Common myeloid progenitor, CD34-positive (primary cell): ENCODE measurements around the gene ELP5.

Experiments used
- CTCF ChIA-PET: fragments of 350-600 bp; sonication (Branson Sonifier 250); formaldehyde crosslinking; loops from one replicate; lab custom pipeline; 2021; ENCODE audit warnings: antibody characterized with exemption; lab: Charles Lee
- POLR2A ChIA-PET: fragments of 350-600 bp; sonication (Branson Sonifier 250); formaldehyde crosslinking; loops from one replicate; lab custom pipeline; 2021; ENCODE audit warnings: antibody characterized with exemption; lab: Charles Lee
- DNase-seq, 3 donors: peaks; one replicate each; pipeline versions ENCODE4 v3.0.0 to v3.0.0-alpha.2; 2013
- H3K27ac ChIP-seq, 2 experiments: 1 replicate in 1 of 2; 2 replicates in 1 of 2; pipeline ENCODE4 v1.7.0; 2013; ENCODE audit warnings: inconsistent platforms in 2 of 2, low read length in 2 of 2, mild to moderate bottlenecking in 2 of 2, low read depth in 1 of 2, moderate library complexity in 1 of 2; ENCODE audit not compliant: severe bottlenecking in 2 of 2, insufficient read depth in 1 of 2, poor library complexity in 1 of 2
- H3K27me3 ChIP-seq, 5 experiments: replicated peaks in 2 of 5; 1 replicate in 3 of 5; 2 replicates in 2 of 5; pipeline versions ENCODE4 v1.6.1 to v1.7.0; 2013; ENCODE audit warnings: low read length in 4 of 5, mild to moderate bottlenecking in 2 of 5, moderate library complexity in 2 of 5, inconsistent platforms in 1 of 5; ENCODE audit not compliant: insufficient read depth in 5 of 5, control insufficient read depth in 4 of 5
- H3K36me3 ChIP-seq, 4 experiments: 1 replicate in 2 of 4; 2 replicates in 2 of 4; pipeline versions ENCODE4 v1.6.1 to v1.7.0; 2013; ENCODE audit warnings: low read length in 3 of 4, control low read depth in 1 of 4, mild to moderate bottlenecking in 1 of 4; ENCODE audit not compliant: control insufficient read depth in 4 of 4, insufficient read depth in 4 of 4
- H3K4me1 ChIP-seq, 4 experiments: 1 replicate in 3 of 4; 2 replicates in 1 of 4; pipeline versions ENCODE4 v1.6.1 to v1.7.1; 2013; ENCODE audit warnings: low read length in 3 of 4, mild to moderate bottlenecking in 3 of 4, control low read depth in 1 of 4, inconsistent platforms in 1 of 4, moderate library complexity in 1 of 4; ENCODE audit not compliant: control insufficient read depth in 4 of 4, insufficient read depth in 4 of 4; ENCODE audit errors: control extremely low read depth in 1 of 4
- H3K4me3 ChIP-seq, 7 experiments: 1 replicate in 4 of 7; 2 replicates in 3 of 7; pipeline versions ENCODE4 v1.5.1 to v1.7.0; 2013; ENCODE audit warnings: mild to moderate bottlenecking in 7 of 7, low read length in 6 of 7, moderate library complexity in 6 of 7, inconsistent platforms in 2 of 7, low read depth in 2 of 7, control low read depth in 1 of 7; ENCODE audit not compliant: insufficient read depth in 4 of 7, control insufficient read depth in 1 of 7; ENCODE audit errors: extremely low read depth in 1 of 7
- H3K9me3 ChIP-seq, 5 experiments: 1 replicate in 4 of 5; 2 replicates in 1 of 5; pipeline versions ENCODE4 v1.6.1 to v1.7.1; 2013; ENCODE audit warnings: low read length in 4 of 5, mild to moderate bottlenecking in 2 of 5, inconsistent platforms in 1 of 5, low read depth in 1 of 5, moderate library complexity in 1 of 5; ENCODE audit not compliant: control insufficient read depth in 4 of 5, insufficient read depth in 2 of 5; ENCODE audit errors: control extremely low read depth in 1 of 5
- WGBS: methylation state at CpG from one replicate; pipeline ENCODE4 v1.1.5; 2013; ENCODE audit not compliant: insufficient coverage; 5-methylcytosine and 5-hydroxymethylcytosine counted together

ELP5 gene

DNA sequence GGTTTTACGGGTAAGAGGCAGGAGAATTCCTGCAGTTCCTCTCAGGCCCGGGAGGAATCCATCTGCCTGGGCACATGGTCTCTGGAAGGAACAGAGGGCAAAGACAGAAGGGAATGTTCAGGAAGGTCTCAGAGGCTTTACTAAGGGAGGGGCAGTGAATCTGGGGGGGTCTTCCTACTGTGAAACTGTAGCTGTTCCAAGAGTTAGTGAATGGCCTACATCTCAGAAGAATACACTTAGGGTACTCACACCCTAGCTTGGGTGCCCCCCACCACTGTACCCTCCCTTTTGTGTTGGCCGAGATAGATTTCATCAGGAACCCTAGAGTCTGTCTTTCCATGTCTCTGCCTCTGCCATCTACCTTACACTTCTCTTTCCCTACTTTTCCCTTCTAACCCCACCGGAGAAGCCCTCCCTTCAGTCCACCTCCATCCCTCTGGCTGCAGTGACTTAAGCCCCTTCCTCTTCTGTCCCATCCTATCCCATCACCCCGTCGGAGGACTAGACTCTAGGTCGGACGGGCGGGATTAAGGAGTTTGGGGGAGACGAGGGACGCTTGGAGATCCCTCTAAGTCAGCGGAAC lies 32.7 kb upstream of the ELP5 start:
- H3K36me3 ChIP-seq: peaks cover 4 to 34% (median 28%) of the 10 kb centered on the region in 4 experiments
- CTCF ChIA-PET: interaction anchor here (0.8 to 5.3 kb wide), 11 partner anchors 11 to 174 kb away, joined by 3 to 75 read pairs (median 4); partner anchors contain the start of genes ACAP1, DVL2 and GABARAP
- POLR2A ChIA-PET: interaction anchor here (1.0 to 2.9 kb wide), 3 partner anchors 15 to 23 kb away, joined by 4 to 21 read pairs (median 11); partner anchors contain the start of genes DVL2, GABARAP and PHF23
- WGBS: 16% methylated on average over 12 of the region's 12 CpGs
- peaks cover 5 to 65% (median 59%) of the 10 kb centered on the region in 4 experiments for H3K4me1 ChIP-seq
- peak overlapping the region in 1 of 2 experiments; percentile 76 for H3K27ac ChIP-seq
- DNase-seq: no peak
- no peaks in the 10 kb centered on the region for H3K9me3 ChIP-seq
- no peaks in the 10 kb centered on the region for H3K27me3 ChIP-seq
- peak overlapping the region; percentile 79 to 94 (median 87) for H3K4me3 ChIP-seq

- H3K27me3 ChIP-seq: no peaks in the 10 kb centered on the region
- peaks cover 5 to 58% (median 56%) of the 10 kb centered on the region in 4 experiments for H3K4me1 ChIP-seq
- POLR2A ChIA-PET: interaction anchor here (0.6 to 2.9 kb wide), 5 partner anchors 14 to 791 kb away, joined by 3 to 21 read pairs (median 5); partner anchors contain the start of genes DVL2, GABARAP and PHF23
- 0% methylated on average over 53 of the region's 63 CpGs for WGBS
- H3K9me3 ChIP-seq: no peaks in the 10 kb centered on the region
- peak within 1 kb of the TSS; percentile 79 to 94 (median 87) for H3K4me3 ChIP-seq
- peak within 1 kb of the TSS; percentile 58 to 76 for H3K27ac ChIP-seq
- H3K36me3 ChIP-seq: peaks cover 4 to 39% (median 34%) of the 10 kb centered on the region in 4 experiments
- CTCF ChIA-PET: interaction anchor here (0.8 to 5.3 kb wide), 22 partner anchors 12 to 175 kb away, joined by 3 to 75 read pairs (median 4); partner anchors contain the start of genes ACAP1, DVL2, GABARAP and PHF23
- DNase-seq: peak; percentile 79 to 87 (median 81)
Observed at GRCh38 chr17:7219812-7220592, 32.0 kb upstream of the ELP5 start, which contains the start of the genes ACADVL and DLG4. Gene ACADVL (plus strand): TSS chr17:7219938. CDS start chr17:7219985, 47 bp downstream. Gene DLG4 (minus strand): TSS chr17:7219836.

GRCh38 chr17:7220593-7221277 lies 31.3 kb upstream of the ELP5 start:
- Histone ChIP-seq H3K36me3 (peaks cover 4 to 47% (median 41%) of the 10 kb centered on the region in 4 experiments), H3K4me3 (peak overlapping the region; percentile 79 to 94 (median 87)), H3K27ac (peak overlapping the region; percentile 58 to 76), H3K27me3 (no peaks in the 10 kb centered on the region), H3K4me1 (peaks cover 0 to 52% (median 49%) of the 10 kb centered on the region in 4 experiments), H3K9me3 (no peaks in the 10 kb centered on the region)
- WGBS: 23% methylated on average over 9 of the region's 11 CpGs
- peak; percentile 70 to 81 (median 80) for DNase-seq
- CTCF ChIA-PET: interaction anchor here (0.7 to 5.3 kb wide), 22 partner anchors 8 to 177 kb away, joined by 3 to 75 read pairs (median 4); partner anchors contain the start of genes ACAP1, ASGR1, DVL2 and GABARAP
- POLR2A ChIA-PET: interaction anchor here (0.6 to 2.9 kb wide), 7 partner anchors 14 to 791 kb away, joined by 3 to 21 read pairs (median 4); partner anchors contain the start of genes ACAP1, DVL2 and PHF23

DNA sequence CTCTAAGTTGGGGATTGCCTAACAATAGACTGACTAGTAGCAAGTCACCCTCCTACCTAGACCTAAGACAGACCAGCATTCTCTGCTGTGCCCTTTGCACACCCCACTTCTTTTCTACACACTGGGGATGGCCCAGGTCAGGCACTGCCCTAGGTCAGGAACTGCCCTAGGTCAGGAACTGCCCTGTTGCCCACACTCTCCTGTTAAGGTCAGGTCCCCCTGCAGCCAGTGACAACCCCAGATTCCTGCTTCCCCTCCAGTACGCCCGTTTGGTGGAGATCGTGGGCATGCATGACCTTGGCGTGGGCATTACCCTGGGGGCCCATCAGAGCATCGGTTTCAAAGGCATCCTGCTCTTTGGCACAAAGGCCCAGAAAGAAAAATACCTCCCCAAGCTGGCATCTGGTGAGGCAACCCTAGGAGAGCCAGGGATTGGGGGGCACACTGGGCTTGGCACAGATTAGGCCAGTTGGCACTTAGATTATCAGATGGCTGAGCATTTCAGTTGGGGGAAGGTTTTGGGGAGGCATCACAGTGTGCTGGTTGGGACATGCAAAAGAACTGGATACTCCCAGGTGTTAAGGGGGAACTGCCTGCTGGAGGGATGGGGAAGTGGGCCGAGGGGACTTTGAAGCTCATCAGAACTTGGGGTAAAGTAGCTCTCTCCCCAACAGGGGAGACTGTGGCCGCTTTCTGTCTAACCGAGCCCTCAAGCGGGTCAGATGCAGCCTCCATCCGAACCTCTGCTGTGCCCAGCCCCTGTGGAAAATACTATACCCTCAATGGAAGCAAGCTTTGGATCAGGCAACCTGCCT lies 30.5 kb upstream of the ELP5 start:
- DNase-seq: no peak
- H3K27ac ChIP-seq: no peak overlapping the region
- peaks cover 0 to 45% (median 41%) of the 10 kb centered on the region in 4 experiments for H3K4me1 ChIP-seq
- POLR2A ChIA-PET: interaction anchor here (0.6 to 2.9 kb wide), 6 partner anchors 13 to 115 kb away, joined by 3 to 21 read pairs (median 4); partner anchors contain the start of genes ACAP1, DVL2 and PHF23
- peaks cover 4 to 54% (median 44%) of the 10 kb centered on the region in 4 experiments for H3K36me3 ChIP-seq
- CTCF ChIA-PET: interaction anchor here (0.7 to 5.3 kb wide), 21 partner anchors 9 to 177 kb away, joined by 3 to 75 read pairs (median 4); partner anchors contain the start of genes ACAP1, ASGR1, DVL2 and GABARAP
- no peaks in the 10 kb centered on the region for H3K27me3 ChIP-seq
- H3K9me3 ChIP-seq: no peaks in the 10 kb centered on the region
- peak overlapping the region in 1 of 7 experiments; percentile 89 for H3K4me3 ChIP-seq
- WGBS: 93% methylated on average over 10 of the region's 10 CpGs

DNA sequence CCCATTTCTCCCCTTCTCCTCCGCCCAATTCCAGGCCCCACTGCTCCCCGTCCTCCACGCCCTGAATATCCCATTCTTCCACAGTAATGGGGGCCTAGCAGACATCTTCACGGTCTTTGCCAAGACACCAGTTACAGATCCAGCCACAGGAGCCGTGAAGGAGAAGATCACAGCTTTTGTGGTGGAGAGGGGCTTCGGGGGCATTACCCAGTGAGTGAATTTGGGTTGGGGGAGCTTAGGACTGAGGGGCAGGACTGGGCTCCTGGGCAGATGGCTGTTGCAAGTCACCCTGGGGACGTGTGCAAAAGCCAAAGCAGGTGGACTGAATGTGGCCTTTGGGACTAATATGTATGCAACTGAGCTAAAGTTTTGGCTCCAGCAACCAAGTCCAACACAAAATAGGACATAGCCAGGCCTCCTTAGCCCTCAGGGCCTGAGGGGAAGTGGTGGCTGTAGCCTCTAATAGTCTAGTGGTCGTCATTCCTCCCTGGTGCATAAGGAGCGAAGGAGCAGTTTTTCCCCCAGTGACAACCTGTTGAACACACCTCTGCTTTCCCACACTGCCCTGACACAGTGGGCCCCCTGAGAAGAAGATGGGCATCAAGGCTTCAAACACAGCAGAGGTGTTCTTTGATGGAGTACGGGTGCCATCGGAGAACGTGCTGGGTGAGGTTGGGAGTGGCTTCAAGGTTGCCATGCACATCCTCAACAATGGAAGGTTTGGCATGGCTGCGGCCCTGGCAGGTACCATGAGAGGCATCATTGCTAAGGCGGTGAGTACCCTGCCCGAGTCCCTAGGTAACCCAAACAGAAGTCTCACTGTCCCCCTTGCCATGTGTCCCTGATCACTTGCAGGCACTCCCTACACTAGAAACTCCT lies 29.7 kb upstream of the ELP5 start:
- DNase-seq: no peak
- POLR2A ChIA-PET: interaction anchor here (1.3 kb wide), 1 partner anchor 12 kb away, joined by 3 read pairs; the partner anchor contains the start of gene DVL2
- H3K4me1 ChIP-seq: peaks cover 0 to 40% (median 36%) of the 10 kb centered on the region in 4 experiments
- H3K27ac ChIP-seq: no peak overlapping the region
- 99% methylated on average over 13 of the region's 15 CpGs for WGBS
- no peaks in the 10 kb centered on the region for H3K9me3 ChIP-seq
- H3K4me3 ChIP-seq: no peak overlapping the region
- H3K36me3 ChIP-seq: peaks cover 10 to 63% (median 49%) of the 10 kb centered on the region in 4 experiments
- H3K27me3 ChIP-seq: no peaks in the 10 kb centered on the region
- CTCF ChIA-PET: interaction anchor here (1.1 to 5.3 kb wide), 5 partner anchors 11 to 123 kb away, joined by 3 to 75 read pairs (median 8); partner anchors contain the start of gene DVL2
